ENCODE measurements around the gene CYP26B1. TPM values are rescaled to one million over a fixed set of nuclear protein-coding genes. Genes with fewer than 3 reads are reported as not detected.

Gene CYP26B1
- total RNA-seq, 1 donor from 2014 or later: not detected

DNA sequence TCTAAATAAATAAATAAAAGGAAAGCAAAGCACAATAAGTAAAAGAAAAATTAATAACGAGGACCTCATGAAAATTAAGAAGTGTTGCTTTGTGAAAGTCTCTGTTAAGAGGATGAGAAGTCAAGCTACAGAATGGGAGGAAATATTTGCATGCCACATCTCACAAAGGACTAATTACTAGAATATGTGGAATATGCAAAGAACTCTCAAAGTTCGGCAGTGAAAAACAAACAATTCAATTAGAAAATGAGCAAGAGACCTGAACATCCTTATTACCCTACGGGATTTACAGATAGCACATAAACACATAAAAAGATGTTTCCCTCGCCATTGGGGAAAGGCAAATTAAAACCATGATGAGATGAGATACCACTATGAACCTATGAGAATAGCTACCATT, 23.3 kb downstream of the CYP26B1 start:
- Mint-ChIP-seq H3K9me3 (no peaks in the 10 kb centered on the region), H3K27ac (no peak overlapping the region), H3K27me3 (peaks cover 2% of the 10 kb centered on the region), H3K4me3 (no peak overlapping the region), H3K36me3 (ENCODE audit: low read depth) (no peaks in the 10 kb centered on the region), H3K4me1 (no peaks in the 10 kb centered on the region)
- no peak for DNase-seq
- intact Hi-C loops (cut with micrococcal nuclease): no loop called here

DNA sequence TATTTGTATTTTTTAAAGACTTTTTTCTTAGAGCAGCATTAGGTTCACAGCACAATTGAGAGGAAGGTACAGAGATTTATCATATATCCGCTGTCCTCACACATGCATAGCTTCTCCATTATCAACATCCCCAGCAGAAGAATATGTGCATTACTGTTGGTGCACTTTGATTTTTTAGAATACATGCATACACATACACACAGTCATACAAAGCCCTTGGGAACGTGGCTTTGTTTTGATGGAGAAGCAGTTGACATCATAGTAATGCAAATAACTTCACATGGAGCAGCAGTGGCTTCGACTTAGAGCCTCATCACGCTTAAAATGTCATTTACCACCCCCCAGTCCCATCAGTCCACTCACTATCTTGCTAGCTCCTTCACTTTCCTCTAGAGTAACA, 26.5 kb downstream of the CYP26B1 start:
- intact Hi-C loops (cut with micrococcal nuclease): no loop called here
- no peak overlapping the region for H3K4me3 Mint-ChIP-seq
- H3K27ac Mint-ChIP-seq: no peak overlapping the region
- no peaks in the 10 kb centered on the region for H3K4me1 Mint-ChIP-seq
- peaks cover 2% of the 10 kb centered on the region for H3K27me3 Mint-ChIP-seq
- peak; percentile 14 for DNase-seq
- no peaks in the 10 kb centered on the region for H3K36me3 Mint-ChIP-seq (ENCODE audit: low read depth)
- no peaks in the 10 kb centered on the region for H3K9me3 Mint-ChIP-seq

DNA sequence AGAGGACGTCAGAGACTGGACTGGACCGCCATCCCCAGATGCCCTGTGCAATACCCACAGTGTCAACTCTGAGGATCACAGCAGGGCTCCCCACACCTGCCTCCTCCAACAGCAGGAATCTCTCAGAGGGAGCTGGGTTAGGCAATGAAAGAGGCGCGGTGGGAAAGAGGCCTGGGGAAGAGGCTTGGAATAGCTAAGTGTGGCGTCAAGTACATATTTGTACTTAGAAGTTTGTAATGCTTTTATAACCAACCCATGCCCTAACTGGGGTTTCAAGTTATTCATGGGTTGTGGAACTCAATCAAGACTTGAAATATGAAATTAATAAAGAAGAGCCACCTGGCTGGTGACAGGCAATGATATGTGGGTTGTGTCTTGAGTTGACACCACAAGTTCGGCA, 28.7 kb downstream of the CYP26B1 start:
- intact Hi-C loops (cut with micrococcal nuclease): no loop called here
- H3K9me3 Mint-ChIP-seq: no peaks in the 10 kb centered on the region
- H3K27ac Mint-ChIP-seq: no peak overlapping the region
- no peak overlapping the region for H3K4me3 Mint-ChIP-seq
- H3K36me3 Mint-ChIP-seq (ENCODE audit: low read depth): no peaks in the 10 kb centered on the region
- H3K27me3 Mint-ChIP-seq: peaks cover 2% of the 10 kb centered on the region
- DNase-seq: peak; percentile 26
- no peaks in the 10 kb centered on the region for H3K4me1 Mint-ChIP-seq

DNA sequence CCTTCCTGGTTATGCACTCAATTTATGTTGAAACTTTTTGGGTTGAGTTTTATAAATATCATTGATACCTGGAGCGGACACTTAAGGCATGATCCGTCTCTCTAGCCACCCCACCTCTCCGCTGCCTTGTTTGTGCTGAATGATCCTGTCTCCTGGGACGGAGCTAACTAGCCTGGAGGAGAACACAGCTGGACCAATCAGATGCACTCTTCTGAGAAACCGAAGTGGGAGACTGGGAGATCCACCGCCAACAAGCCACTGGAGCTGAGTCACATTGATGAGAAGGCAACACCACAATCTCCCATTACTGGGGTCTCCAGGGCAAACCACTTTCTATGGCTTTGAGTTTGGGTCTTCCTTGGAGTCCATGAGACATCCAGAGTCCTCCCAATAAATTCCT, 29.3 kb downstream of the CYP26B1 start:
- Mint-ChIP-seq H3K9me3 (no peaks in the 10 kb centered on the region), H3K4me3 (no peak overlapping the region), H3K4me1 (no peaks in the 10 kb centered on the region), H3K36me3 (ENCODE audit: low read depth) (no peaks in the 10 kb centered on the region), H3K27ac (no peak overlapping the region), H3K27me3 (peaks cover 2% of the 10 kb centered on the region)
- intact Hi-C loops (cut with micrococcal nuclease): no loop called here
- DNase-seq: peak; percentile 28

DNA sequence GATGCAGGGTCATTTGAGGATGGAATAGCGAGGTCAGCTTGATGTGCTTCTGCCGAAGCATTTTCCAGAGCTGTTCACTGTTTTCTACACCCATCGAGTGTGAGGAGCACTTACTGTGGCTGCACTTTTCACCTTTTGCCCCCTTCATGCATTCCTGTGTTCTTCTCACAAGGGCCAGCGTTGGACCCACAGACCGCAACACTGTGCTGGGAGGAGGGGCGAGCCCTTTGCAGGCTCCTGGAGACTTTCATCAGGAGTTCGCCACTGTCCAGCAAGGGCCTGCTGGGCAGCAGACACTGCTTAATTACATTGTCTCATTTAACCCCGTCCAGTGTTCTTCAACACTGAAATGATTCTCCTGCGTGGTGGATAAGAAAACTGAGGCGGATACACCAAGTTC, 29.9 kb downstream of the CYP26B1 start:
- no peaks in the 10 kb centered on the region for H3K4me1 Mint-ChIP-seq
- DNase-seq: peak; percentile 44
- H3K27ac Mint-ChIP-seq: no peak overlapping the region
- H3K36me3 Mint-ChIP-seq (ENCODE audit: low read depth): no peaks in the 10 kb centered on the region
- no peaks in the 10 kb centered on the region for H3K27me3 Mint-ChIP-seq
- intact Hi-C loops (cut with micrococcal nuclease): no loop called here
- no peaks in the 10 kb centered on the region for H3K9me3 Mint-ChIP-seq
- no peak overlapping the region for H3K4me3 Mint-ChIP-seq

DNA sequence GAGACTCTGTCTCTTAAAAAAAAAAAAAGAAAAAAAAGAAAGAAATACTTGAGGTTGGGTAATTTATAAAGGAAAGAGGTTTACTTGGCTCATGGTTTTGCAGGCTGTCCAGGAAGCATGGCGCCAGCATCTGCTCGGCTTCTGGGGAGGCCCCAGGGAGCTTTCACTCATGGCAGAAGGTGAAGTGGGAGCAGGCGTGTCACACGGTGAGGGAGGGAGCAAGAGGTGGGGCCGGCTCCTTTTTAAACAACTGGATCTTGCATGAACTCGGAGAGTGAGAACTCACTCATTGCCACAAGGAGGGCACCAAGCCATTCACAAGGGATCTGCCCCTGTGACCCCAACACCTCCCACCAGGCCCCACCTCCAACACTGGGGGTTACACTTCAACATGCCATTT, 30.6 kb downstream of the CYP26B1 start:
- no peak overlapping the region for H3K27ac Mint-ChIP-seq
- intact Hi-C loops (cut with micrococcal nuclease): no loop called here
- DNase-seq: no peak
- H3K4me3 Mint-ChIP-seq: no peak overlapping the region
- H3K9me3 Mint-ChIP-seq: no peaks in the 10 kb centered on the region
- no peaks in the 10 kb centered on the region for H3K36me3 Mint-ChIP-seq (ENCODE audit: low read depth)
- H3K27me3 Mint-ChIP-seq: no peaks in the 10 kb centered on the region
- no peaks in the 10 kb centered on the region for H3K4me1 Mint-ChIP-seq

DNA sequence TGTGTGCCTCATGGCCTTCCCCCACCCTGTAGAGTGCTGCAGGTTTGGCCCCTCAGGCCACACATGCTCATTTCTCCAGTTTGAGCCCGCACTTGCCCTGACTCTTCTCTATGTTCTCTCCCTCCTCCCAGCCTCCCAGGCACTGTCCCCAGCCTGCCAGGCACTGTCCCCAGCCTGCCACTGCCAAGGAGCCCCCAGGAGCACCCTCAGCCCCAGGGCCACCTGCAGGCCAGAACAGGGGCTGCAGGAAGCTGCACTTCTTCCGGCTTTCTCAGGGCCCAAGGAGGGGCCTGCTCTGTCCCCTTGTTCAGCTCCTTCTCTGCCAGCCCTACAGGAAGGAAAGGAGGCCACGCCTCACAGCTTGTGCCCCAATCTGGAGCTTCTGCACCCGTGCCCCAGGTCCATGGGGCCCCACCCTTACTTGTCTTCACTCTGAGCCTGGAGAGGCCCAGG, 31.6 kb downstream of the CYP26B1 start:
- no peak for DNase-seq
- intact Hi-C loops (cut with micrococcal nuclease): no loop called here

DNA sequence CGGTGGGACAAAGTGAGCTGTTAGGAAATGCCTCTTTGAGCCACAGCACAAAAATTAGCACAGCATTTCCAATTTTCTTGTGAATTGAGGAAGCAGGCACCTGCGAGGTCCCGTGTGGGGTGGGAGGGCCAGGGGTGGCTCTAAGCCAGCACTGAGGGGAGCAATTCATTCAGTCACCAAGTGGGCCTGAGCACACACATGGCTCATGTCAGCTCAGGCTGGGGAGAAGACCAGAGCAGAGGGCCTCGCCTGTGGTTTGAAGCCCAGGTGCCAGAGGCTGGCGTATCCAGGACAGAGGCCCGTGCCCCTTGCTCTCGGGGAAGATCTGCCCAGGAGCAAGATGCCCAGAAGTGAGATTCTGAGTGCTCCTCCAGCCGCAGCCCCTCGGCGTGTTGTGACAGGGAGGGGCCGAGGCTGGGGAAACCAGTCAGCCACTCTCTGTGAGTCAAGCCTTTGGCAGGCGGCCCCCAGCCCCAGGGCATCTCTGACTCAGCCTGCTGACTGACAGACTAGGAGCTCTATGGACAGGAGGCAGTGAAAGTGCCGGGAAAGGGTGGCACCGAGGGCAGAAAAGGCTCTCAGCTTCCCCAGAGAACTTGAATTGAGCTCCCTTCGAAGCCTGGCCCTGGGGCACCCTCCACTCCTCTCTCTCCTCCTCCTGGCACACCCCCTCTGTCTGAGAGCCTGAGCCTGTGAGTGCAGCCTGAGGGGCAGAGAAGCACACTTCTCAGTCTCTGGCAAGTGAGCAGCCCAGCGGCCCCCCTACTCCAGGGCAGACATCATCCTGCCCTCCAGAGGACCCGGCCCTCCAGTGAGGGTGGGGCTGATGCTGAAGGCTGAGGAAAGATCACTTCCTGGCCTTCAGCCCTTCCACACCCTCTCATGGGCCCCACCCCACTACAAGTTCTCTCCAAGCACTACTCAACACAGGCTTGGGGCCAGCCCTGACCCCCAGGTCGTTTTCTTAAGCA, 32.3 kb downstream of the CYP26B1 start:
- no peaks in the 10 kb centered on the region for H3K9me3 Mint-ChIP-seq
- no peaks in the 10 kb centered on the region for H3K27me3 Mint-ChIP-seq
- H3K4me1 Mint-ChIP-seq: no peaks in the 10 kb centered on the region
- no peak overlapping the region for H3K4me3 Mint-ChIP-seq
- intact Hi-C loops (cut with micrococcal nuclease): no loop called here
- no peak for DNase-seq
- no peak overlapping the region for H3K27ac Mint-ChIP-seq
- no peaks in the 10 kb centered on the region for H3K36me3 Mint-ChIP-seq (ENCODE audit: low read depth)

More for the DNA sequence above, 31.6 kb downstream of the CYP26B1 start:
- no peaks in the 10 kb centered on the region for H3K9me3 Mint-ChIP-seq
- no peak overlapping the region for H3K27ac Mint-ChIP-seq
- no peaks in the 10 kb centered on the region for H3K4me1 Mint-ChIP-seq
- no peaks in the 10 kb centered on the region for H3K36me3 Mint-ChIP-seq (ENCODE audit: low read depth)
- H3K27me3 Mint-ChIP-seq: no peaks in the 10 kb centered on the region
- H3K4me3 Mint-ChIP-seq: no peak overlapping the region

DNA sequence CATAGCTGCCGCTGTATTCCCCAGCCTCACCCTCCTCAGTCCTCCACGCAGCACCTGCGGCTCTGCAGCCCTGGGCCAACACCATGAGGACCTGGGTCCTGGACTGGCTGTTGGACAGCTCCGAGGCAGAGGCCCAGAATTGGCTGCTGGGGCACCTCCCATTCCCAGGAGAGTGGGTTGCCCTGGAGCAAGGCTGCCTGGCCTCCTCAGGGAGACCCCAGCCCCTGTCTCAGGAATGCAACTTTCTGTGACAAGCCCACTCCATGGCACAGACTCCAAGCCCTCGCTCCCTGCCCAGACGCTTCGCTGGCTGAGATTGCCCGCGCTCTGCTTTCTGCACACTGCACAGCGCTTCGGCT, 33.0 kb downstream of the CYP26B1 start:
- H3K9me3 Mint-ChIP-seq: no peaks in the 10 kb centered on the region
- H3K27me3 Mint-ChIP-seq: no peaks in the 10 kb centered on the region
- no peak for DNase-seq
- H3K27ac Mint-ChIP-seq: no peak overlapping the region
- no peaks in the 10 kb centered on the region for H3K36me3 Mint-ChIP-seq (ENCODE audit: low read depth)
- H3K4me1 Mint-ChIP-seq: no peaks in the 10 kb centered on the region
- no peak overlapping the region for H3K4me3 Mint-ChIP-seq
- intact Hi-C loops (cut with micrococcal nuclease): no loop called here

DNA sequence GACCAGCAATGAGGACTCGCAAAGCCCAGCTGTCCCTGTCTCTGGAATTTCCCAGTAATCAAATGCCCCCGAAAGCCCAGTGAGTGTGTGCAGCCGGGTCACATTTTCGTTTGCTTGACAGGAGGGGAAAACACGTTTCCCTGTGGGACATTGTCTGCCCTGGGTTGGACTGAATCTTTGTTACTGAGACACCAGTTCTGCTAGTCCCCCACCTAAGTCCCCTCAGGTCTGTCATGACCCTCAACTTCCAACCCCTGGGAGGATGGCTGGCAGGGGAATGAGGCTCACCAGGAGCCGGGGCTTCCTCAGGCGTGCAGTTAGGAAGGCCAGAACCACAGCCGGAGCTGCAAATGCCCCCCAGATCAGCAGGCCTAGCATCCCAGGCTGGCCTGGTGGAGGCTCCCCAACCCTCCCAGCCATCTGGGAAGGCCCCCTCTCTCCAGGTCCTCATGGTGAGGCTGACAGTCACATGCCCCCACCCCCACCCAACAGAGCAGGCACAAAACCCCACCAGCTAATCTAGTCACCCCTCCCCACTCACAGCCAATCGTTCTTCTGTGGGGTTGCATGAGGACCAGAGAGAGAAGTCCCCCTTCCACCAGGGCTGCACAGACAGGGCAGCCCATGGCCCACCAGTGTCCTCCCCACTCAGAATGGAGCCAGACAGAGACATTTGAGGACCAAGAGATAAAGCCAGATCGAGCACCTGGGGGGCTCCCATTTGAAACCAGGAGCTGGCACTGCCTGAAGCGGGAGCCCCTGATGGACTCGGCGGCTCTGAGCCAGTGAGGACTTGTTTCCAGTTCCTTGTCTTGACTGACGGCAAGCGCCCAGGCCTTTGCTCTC, 33.6 kb downstream of the CYP26B1 start:
- Mint-ChIP-seq H3K27me3 (no peaks in the 10 kb centered on the region), H3K27ac (no peak overlapping the region), H3K4me3 (no peak overlapping the region), H3K9me3 (no peaks in the 10 kb centered on the region), H3K36me3 (ENCODE audit: low read depth) (no peaks in the 10 kb centered on the region), H3K4me1 (no peaks in the 10 kb centered on the region)
- DNase-seq: no peak
- intact Hi-C loops (cut with micrococcal nuclease): no loop called here

DNA sequence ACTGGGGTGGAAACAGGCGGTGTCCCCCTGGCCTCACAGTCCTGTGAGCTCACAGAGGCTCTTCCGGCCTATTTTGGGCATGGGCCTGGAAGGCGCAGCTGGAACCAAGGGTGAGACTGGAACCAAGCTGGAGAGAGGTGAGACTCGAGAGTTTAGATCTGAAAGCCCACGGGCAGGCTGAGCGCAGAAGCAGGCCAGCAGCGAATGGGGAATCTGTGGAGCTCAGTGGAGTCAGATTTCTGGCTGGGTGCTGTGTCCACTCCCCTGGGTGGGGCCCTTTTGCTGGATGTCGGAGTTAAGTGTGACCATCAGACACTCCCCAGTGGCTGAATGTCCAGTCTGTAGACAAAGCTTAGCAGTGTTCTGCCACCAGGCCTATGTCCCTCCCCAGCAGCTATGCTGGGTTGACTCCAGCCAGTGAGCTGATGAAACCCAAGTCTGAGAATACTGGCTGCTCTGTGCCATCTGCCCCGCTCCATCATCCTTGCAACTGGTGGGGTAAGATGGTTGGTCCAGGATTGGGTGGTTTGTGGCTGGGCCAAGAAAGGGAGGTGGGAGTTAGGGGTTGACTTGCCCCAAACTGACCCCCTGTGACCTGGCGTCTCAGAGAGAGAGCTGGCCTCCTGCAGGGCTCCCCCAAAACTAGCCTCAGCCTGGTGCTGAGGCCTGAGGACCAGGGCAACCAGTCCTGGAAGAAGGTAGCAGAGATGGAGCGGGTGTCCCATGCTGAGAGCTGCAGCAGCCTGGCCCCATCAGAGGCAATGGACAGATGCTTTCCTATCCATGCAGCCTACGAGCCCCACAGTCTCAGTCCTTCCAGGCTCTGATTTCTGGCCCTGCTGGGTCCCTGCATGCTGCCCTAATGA, 34.4 kb downstream of the CYP26B1 start:
- Mint-ChIP-seq H3K27me3 (no peaks in the 10 kb centered on the region), H3K27ac (no peak overlapping the region), H3K36me3 (ENCODE audit: low read depth) (no peaks in the 10 kb centered on the region), H3K9me3 (no peaks in the 10 kb centered on the region), H3K4me1 (no peaks in the 10 kb centered on the region), H3K4me3 (no peak overlapping the region)
- no peak for DNase-seq
- intact Hi-C loops (cut with micrococcal nuclease): no loop called here

DNA sequence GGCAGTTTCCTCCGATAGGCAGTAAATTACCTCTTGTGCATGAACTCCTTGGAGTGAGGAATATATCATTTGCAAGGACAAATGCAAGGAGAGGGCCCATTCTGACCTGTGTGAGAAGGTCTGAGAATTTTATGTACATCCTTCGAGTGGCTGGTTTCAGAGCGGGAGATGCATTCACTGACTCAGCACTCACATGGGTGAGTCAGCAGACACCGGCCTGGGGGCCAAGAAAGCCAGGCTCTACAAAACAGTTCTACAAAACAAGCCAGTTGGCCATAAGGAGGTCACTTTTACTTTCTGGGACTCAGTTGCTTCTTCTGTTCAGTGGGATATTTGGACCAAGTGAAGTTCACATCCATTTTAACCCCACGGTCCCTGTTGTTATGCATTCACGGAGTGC, 35.3 kb downstream of the CYP26B1 start:
- no peaks in the 10 kb centered on the region for H3K27me3 Mint-ChIP-seq
- intact Hi-C loops (cut with micrococcal nuclease): no loop called here
- H3K4me3 Mint-ChIP-seq: no peak overlapping the region
- DNase-seq: no peak
- H3K9me3 Mint-ChIP-seq: no peaks in the 10 kb centered on the region
- H3K4me1 Mint-ChIP-seq: no peaks in the 10 kb centered on the region
- no peaks in the 10 kb centered on the region for H3K36me3 Mint-ChIP-seq (ENCODE audit: low read depth)
- no peak overlapping the region for H3K27ac Mint-ChIP-seq

DNA sequence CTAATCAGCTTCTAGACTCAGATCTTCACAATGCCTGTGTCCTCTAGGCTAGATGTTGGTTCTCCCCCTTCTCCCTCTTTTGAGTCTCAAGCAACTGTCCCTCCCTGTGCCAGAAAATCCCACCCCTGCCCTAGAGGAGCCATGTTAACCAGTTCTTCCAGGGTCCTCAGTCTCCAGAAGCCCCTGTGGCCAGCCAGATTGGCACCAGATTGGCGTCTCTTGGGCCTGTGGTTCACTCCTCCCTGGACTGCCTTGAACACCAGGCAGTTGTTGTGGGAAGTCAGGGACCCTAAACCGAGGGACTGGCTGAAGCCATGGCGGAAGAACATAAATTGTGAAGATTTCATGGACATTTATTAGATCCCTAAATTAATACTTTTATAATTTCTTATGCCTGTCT, 36.6 kb downstream of the CYP26B1 start:
- Mint-ChIP-seq H3K9me3 (no peaks in the 10 kb centered on the region), H3K36me3 (ENCODE audit: low read depth) (no peaks in the 10 kb centered on the region), H3K4me1 (no peaks in the 10 kb centered on the region), H3K27me3 (no peaks in the 10 kb centered on the region), H3K4me3 (no peak overlapping the region), H3K27ac (no peak overlapping the region)
- intact Hi-C loops (cut with micrococcal nuclease): no loop called here
- no peak for DNase-seq

Data from activated CD4-positive, alpha-beta T cell treated with anti-CD3 and anti-CD28 coated beads, Interleukin-2, amount 10 ng/mL, durations not matched to agents 24 days and 14 days (primary cell).